A549 (cell line): Measurements from ENCODE around the gene CADM2. TPM values are rescaled to one million over a fixed set of nuclear protein-coding genes. Genes with fewer than 3 reads are reported as not detected.
A peak's percentile ranks its signal among the peaks of the same experiment; 100 is the strongest.

ENCODE experiments used
- ATAC-seq, 2 experiments: fragments of 200-7000 bp in 1 of 2; fragments of >200 bp in 1 of 2; cut with Nextera tagmentation in 1 of 2; cut with Tn5 transposase in 1 of 2; 3 replicates each; pipeline versions ENCODE4 v1.8.0 to v1.9.1; 2018 to 2020; ENCODE audit warnings: mild to moderate bottlenecking in 1 of 2, moderate library complexity in 1 of 2
- CTCF ChIA-PET: fragments of 300-600 bp; sonication (Branson Sonifier 250); formaldehyde crosslinking; extraction: SDS; loops from one replicate; lab custom pipeline; 2021; ENCODE audit warnings: antibody characterized with exemption, inconsistent platforms; lab: Yijun Ruan, JAX
- POLR2A ChIA-PET: fragments of 350-600 bp; formaldehyde crosslinking; extraction: SDS; loops from one replicate; lab custom pipeline; 2021; ENCODE audit warnings: antibody characterized with exemption, inconsistent platforms; lab: Yijun Ruan, JAX
- DNase-seq, 2 experiments: peaks; one replicate each; pipeline versions ENCODE4 v3.0.0 to v3.0.0-alpha.2; 2011 to 2016; ENCODE audit warnings: low read depth in 1 of 2, low spot score in 1 of 2
- FAIRE-seq: peaks from 2 replicates; lab custom pipeline; 2011; peaks lifted over from hg19 to GRCh38; lab: Jason Lieb, UNC
- H3K27ac ChIP-seq, 2 experiments: fragments of >200 bp; sonication (Bioruptor Twin); formaldehyde crosslinking; 3 replicates each; pipeline ENCODE4 v1.5.1; 2016 to 2017
- H3K4me1 ChIP-seq: fragments of >200 bp; sonication (Bioruptor Twin); formaldehyde crosslinking; 3 replicates; pipeline ENCODE4 v1.6.1; 2016
- H3K4me2 ChIP-seq: fragments of >200 bp; sonication (Bioruptor Twin); formaldehyde crosslinking; 3 replicates; pipeline ENCODE4 v1.6.1; 2016
- H3K4me3 ChIP-seq: fragments of >200 bp; sonication (Bioruptor Twin); formaldehyde crosslinking; 3 replicates; pipeline ENCODE4 v1.5.1; 2016
- H3K9me3 ChIP-seq: fragments of >200 bp; sonication (Bioruptor Twin); formaldehyde crosslinking; 3 replicates; pipeline ENCODE4 v1.6.1; 2016
- CEBPB ChIP-seq, 2 experiments: fragments of >200 bp in 1 of 2; sonication (Bioruptor Twin) in 1 of 2; formaldehyde crosslinking in 1 of 2; IDR thresholded peaks; 2 replicates each; pipeline ENCODE4 v1.6.1; 2012 to 2016
- CTCF ChIP-seq: fragments of >200 bp; sonication (Bioruptor Twin); formaldehyde crosslinking; IDR thresholded peaks from 3 replicates; pipeline ENCODE4 v1.5.1; 2016
- E2F6 ChIP-seq: IDR thresholded peaks from 2 replicates; pipeline ENCODE4 v1.6.1; 2012; ENCODE audit warnings: low read depth, borderline replicate concordance
- EHMT2 ChIP-seq: fragments of 200-600 bp; sonication (generic); IDR thresholded peaks from 2 replicates; pipeline ENCODE4 v1.6.1; 2016; ENCODE audit warnings: antibody characterized with exemption, low read depth, mild to moderate bottlenecking, moderate library complexity
- ELK1 ChIP-seq: fragments of 150-350 bp; IDR thresholded peaks from 2 replicates; pipeline ENCODE4 v1.6.1; 2014; ENCODE audit warnings: low read depth, mild to moderate bottlenecking, low read length
- EP300 ChIP-seq, 2 experiments: fragments of >200 bp; sonication (Bioruptor Twin); formaldehyde crosslinking; IDR thresholded peaks; 2 replicates in 1 of 2; 3 replicates in 1 of 2; pipeline ENCODE4 v1.6.1; 2016 to 2017
- FOXS1 ChIP-seq: fragments of 250-450 bp; sonication (Bioruptor Pico); IDR thresholded peaks from 2 replicates; pipeline ENCODE4 v1.5.0; 2020; ENCODE audit warnings: mild to moderate bottlenecking, moderate library complexity
- HEYL ChIP-seq: fragments of 250-450 bp; sonication (Bioruptor Pico); IDR thresholded peaks from 2 replicates; pipeline ENCODE4 v1.8.0; 2021; ENCODE audit warnings: mild to moderate bottlenecking, moderate library complexity
- HOXA7 ChIP-seq: fragments of 250-450 bp; sonication (Bioruptor Pico); IDR thresholded peaks from 2 replicates; pipeline ENCODE4 v1.5.0; 2020; ENCODE audit warnings: mild to moderate bottlenecking, moderate library complexity
- JUN ChIP-seq, 2 experiments: fragments of >200 bp; sonication (Bioruptor Twin); formaldehyde crosslinking; IDR thresholded peaks; 2 replicates in 1 of 2; 3 replicates in 1 of 2; pipeline ENCODE4 v1.6.1; 2016 to 2017
- KDM5A ChIP-seq: fragments of 200-600 bp; sonication (generic); IDR thresholded peaks from 2 replicates; pipeline ENCODE4 v1.6.1; 2016; ENCODE audit warnings: antibody characterized with exemption, mild to moderate bottlenecking
- MAFK ChIP-seq: fragments of 450-650 bp; IDR thresholded peaks from 2 replicates; pipeline ENCODE4 v1.6.1; 2014; ENCODE audit not compliant: partially characterized antibody
- MAZ ChIP-seq: fragments of 150-350 bp; IDR thresholded peaks from 2 replicates; pipeline ENCODE4 v1.6.1; 2014; ENCODE audit warnings: antibody characterized with exemption, low read depth, low read length, borderline replicate concordance
- MYC ChIP-seq: IDR thresholded peaks from 2 replicates; pipeline ENCODE4 v1.6.1; 2012; ENCODE audit warnings: mild to moderate bottlenecking, inconsistent platforms, low read length, improper control_type of control experiment, borderline replicate concordance
- NR3C1 ChIP-seq: fragments of >200 bp; sonication (Bioruptor Twin); formaldehyde crosslinking; IDR thresholded peaks from 3 replicates; pipeline ENCODE4 v1.6.1; 2017
- POLR2A ChIP-seq: IDR thresholded peaks from 2 replicates; pipeline ENCODE4 v1.6.1; 2012; ENCODE audit warnings: mild to moderate bottlenecking, low read length
- RAD21 ChIP-seq, 2 experiments: fragments of >200 bp in 1 of 2; sonication (Bioruptor Twin) in 1 of 2; formaldehyde crosslinking in 1 of 2; IDR thresholded peaks in 1 of 2; conservative IDR thresholded peaks in 1 of 2; 2 replicates in 1 of 2; 3 replicates in 1 of 2; pipeline ENCODE4 v1.6.1; 2012 to 2018; ENCODE audit warnings: inconsistent platforms in 1 of 2
- RARB ChIP-seq: fragments of 250-450 bp; sonication (Bioruptor Pico); IDR thresholded peaks from 2 replicates; pipeline ENCODE4 v1.8.0; 2021; ENCODE audit warnings: mild to moderate bottlenecking, moderate library complexity
- REST ChIP-seq: fragments of 200-600 bp; sonication (generic); IDR thresholded peaks from 2 replicates; pipeline ENCODE4 v1.6.1; 2016; ENCODE audit warnings: antibody characterized with exemption, mild to moderate bottlenecking, moderate library complexity
- TP53 ChIP-seq: fragments of 250-450 bp; sonication (Bioruptor Pico); IDR thresholded peaks from 2 replicates; pipeline ENCODE4 v1.5.0; 2021; ENCODE audit warnings: mild to moderate bottlenecking, moderate library complexity
- ZNF302 ChIP-seq: fragments of 250-450 bp; sonication (Bioruptor Pico); IDR thresholded peaks from 2 replicates; pipeline ENCODE4 v1.9.0; 2021; ENCODE audit warnings: inconsistent platforms, mild to moderate bottlenecking, moderate library complexity
- WGBS: methylation state at CpG from one replicate; pipeline ENCODE4 v1.1.6; 2017; ENCODE audit errors: missing lambda C conversion rate; 5-methylcytosine and 5-hydroxymethylcytosine counted together
- polyA plus RNA-seq, 4 experiments: library from polyadenylated mRNA; depleted of rRNA in 3 of 4; stranded (reverse); fragments of >200 nt; fragmentation: RNase III in 1 of 4; extraction: RNeasy Plus Mini Kit Qiagen cat#74134 plus additional on column Dnase treatment in 1 of 4; gene quantifications; 2 replicates in 3 of 4; 3 replicates in 1 of 4; pipeline ENCODE4 v1.2.3, GENCODE V29; 2011 to 2017

Gene CADM2
- polyA plus RNA-seq, 2 of the 4 experiments (the other 2 are of a cell fraction): 0.05 to 0.71 TPM

- POLR2A ChIA-PET: no interaction called here
- TF ChIP-seq MAFK (no peak), CEBPB (IDR thresholded peaks at IDR 0.05) (no peak), HEYL (CRISPR knock-in tag) (no peak), KDM5A (no peak), REST (no peak)
- Histone ChIP-seq H3K4me1 (no peaks in the 10 kb centered on the region), H3K27ac (no peak overlapping the region), H3K9me3 (no peaks in the 10 kb centered on the region), H3K4me2 (no peak overlapping the region), H3K4me3 (no peak overlapping the region)
- ATAC-seq (no peak), DNase-seq (no peak), FAIRE-seq (no peak)
- 11% methylated on average over 1 of the region's 1 CpG for WGBS
- CTCF ChIA-PET: no interaction called here
Observed at GRCh38 chr3:85185495-85185894, 226.7 kb downstream of the CADM2 start.

GRCh38 chr3:85189731-85190130 is 230.9 kb downstream of the CADM2 start:
- FAIRE-seq (no peak), DNase-seq (no peak), ATAC-seq (no peak)
- Histone ChIP-seq H3K9me3 (no peaks in the 10 kb centered on the region), H3K4me1 (no peaks in the 10 kb centered on the region), H3K27ac (no peak overlapping the region), H3K4me3 (no peak overlapping the region), H3K4me2 (no peak overlapping the region)
- no peak for TF ChIP-seq EP300 (IDR thresholded peaks at IDR 0.05)
- TF ChIP-seq NR3C1: no peak
- TF ChIP-seq CTCF: no peak
- no peak for TF ChIP-seq RAD21 (conservative IDR thresholded peaks at IDR 0.05 in 1 of 2, IDR thresholded peaks at IDR 0.05 in 1 of 2)
- WGBS: 38% methylated on average over 3 of the region's 3 CpGs
- ChIA-PET POLR2A (no interaction called here), CTCF (interaction anchor here (0.6 kb wide), 1 partner anchor 1855 kb away, joined by 3 read pairs; no protein-coding TSS in a partner anchor)

GRCh38 chr3:85193565-85193964 is 234.8 kb downstream of the CADM2 start:
- TF ChIP-seq POLR2A (no peak), RAD21 (conservative IDR thresholded peaks at IDR 0.05 in 1 of 2, IDR thresholded peaks at IDR 0.05 in 1 of 2) (peak; percentile 13 to 34; a peak in 2 of 5 replicates)
- DNase-seq (no peak), FAIRE-seq (no peak), ATAC-seq (no peak)
- WGBS: 69% methylated on average over 2 of the region's 2 CpGs
- no peaks in the 10 kb centered on the region for H3K9me3 ChIP-seq
- ChIA-PET CTCF (no interaction called here), POLR2A (no interaction called here)
- H3K27ac ChIP-seq: no peak overlapping the region
- no peak overlapping the region for H3K4me3 ChIP-seq
- H3K4me2 ChIP-seq: no peak overlapping the region
- H3K4me1 ChIP-seq: no peaks in the 10 kb centered on the region

- Histone ChIP-seq H3K4me3 (no peak overlapping the region), H3K4me1 (no peaks in the 10 kb centered on the region), H3K4me2 (no peak overlapping the region), H3K9me3 (no peaks in the 10 kb centered on the region), H3K27ac (no peak overlapping the region)
- DNase-seq (no peak), ATAC-seq (no peak), FAIRE-seq (no peak)
- 15% methylated on average over 1 of the region's 1 CpG for WGBS
- CTCF ChIA-PET: no interaction called here
- POLR2A ChIA-PET: no interaction called here
- TF ChIP-seq EHMT2 (no peak), CTCF (no peak), HEYL (CRISPR knock-in tag) (no peak), ZNF302 (CRISPR knock-in tag) (no peak), RARB (no peak), MAZ (no peak), ELK1 (no peak), TP53 (no peak), JUN (IDR thresholded peaks at IDR 0.05) (no peak), FOXS1 (CRISPR knock-in tag) (no peak), HOXA7 (CRISPR knock-in tag) (no peak), E2F6 (no peak), MYC (no peak)
Observed at GRCh38 chr3:85208650-85209049, 249.9 kb downstream of the CADM2 start.
